SH-SY5Y (cell line): ENCODE results near the gene AFTPH.
A peak's percentile ranks its signal among the peaks of the same experiment; 100 is the strongest.

Experiments
- GATA2 ChIP-seq: IDR thresholded peaks from 2 replicates; pipeline ENCODE4 v1.6.1; 2011; ENCODE audit warnings: mild to moderate bottlenecking, low read depth, low read length
- GATA3 ChIP-seq: IDR thresholded peaks from 2 replicates; pipeline ENCODE4 v1.6.1; 2011; ENCODE audit warnings: low read depth, mild to moderate bottlenecking, low read length, moderate library complexity

AFTPH gene

DNA sequence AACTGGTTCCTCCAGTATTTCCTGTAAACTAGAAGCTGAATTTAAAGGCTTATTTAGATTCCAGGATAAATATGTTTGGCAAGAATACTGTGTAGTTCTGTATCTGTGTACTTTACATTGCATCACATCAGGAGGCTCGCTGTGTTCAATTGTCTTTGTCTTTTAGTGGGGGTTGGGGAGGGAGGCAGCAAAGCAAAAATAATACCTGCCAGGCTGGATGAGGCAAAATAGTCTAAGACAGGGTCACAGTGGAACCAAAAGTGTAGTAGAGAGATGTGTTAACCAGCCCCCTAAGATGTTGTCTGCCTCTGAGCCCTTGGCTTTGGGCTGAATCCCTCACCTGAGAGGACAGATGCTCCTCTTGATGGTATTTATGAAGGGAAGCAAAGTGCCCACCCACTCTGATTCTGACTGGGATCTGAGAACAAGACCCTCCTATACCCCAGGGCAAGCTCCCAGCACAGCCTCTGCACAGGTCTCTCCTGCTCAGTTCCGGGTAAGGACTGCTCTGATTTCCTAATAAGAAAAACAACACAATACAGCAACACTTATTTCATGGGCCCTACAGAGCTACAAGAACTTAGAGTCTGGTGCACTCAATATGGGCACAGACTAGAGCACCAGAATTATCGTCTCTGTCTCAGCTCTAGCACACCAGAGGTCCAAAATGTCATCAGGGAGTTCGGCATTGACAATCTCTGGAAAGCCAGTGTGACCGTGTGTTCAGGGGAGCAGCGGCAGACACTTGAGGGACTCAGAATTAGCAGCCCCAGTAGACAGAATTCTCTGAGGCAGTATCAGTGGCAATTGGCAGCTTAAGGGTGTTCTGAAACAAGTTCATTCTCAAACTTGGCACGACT, 7.2 kb upstream of the AFTPH start:
- TF ChIP-seq GATA2 (no peak), GATA3 (no peak)

DNA sequence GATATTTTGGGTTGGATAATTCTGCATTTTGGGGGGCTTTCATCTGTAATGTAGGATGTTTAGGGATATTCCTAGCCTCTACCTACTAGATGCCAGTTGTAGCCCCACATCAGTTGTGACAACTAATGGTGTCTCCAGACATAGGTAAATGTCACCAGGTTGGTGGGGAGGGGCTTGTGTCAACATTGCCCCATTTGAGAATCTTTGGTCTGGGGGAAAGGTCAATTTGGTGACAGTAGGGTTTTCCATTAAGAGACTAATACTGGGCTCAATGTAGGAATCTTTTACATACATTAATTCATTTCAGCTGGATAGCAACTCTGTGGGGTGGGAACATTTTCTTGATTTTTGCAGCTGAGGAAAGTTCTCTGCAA, 6.6 kb upstream of the AFTPH start:
- TF ChIP-seq GATA3 (no peak), GATA2 (no peak)

DNA sequence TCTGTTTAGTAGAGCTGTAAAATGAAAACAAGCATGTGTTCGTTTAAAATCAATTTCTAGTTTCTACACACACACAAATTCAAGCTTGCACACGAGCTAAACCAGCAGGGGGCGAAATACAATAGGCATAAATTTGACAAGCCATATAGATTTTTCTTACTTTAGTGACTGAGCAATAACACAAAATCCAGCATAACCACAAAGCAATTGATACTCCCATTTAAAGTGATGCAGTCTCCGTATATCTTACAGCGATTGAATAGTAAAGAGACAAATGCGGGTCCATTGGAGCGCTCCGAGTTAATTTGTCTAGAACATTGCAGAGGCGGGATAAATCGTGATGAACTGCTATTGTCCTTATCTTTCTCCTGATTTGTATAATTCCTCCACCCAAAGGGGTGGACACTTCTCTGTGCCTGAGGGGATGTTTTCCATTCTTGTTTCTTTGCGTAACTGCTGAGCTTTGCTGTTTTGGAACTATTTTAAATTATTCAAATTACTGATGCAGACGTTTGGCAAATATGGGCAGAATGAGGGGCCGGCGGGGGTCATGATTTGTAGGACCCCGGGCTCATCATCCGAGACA, 1.2 kb upstream of the AFTPH start:
- no peak for TF ChIP-seq GATA3
- TF ChIP-seq GATA2, result peak; percentile 67; the same call in 1 of the 2 replicates

GRCh38 chr2:64524604-64525316, 632 bp downstream of the AFTPH start:
- no peak for TF ChIP-seq GATA3
- no peak for TF ChIP-seq GATA2

DNA sequence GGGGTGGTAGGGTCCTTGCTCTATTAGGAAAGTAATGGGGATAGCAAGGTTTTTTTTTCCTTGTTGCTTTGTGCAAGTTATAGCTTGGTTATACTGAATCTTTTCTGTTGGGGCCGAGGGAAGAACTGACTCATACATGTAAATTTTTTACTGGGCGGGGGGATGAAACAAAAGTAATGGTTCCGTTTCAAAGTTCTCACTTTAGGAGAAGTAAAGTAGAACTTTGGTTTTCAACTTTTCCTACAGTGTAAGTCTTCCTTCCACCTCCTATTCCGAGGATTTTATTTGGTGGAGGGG, 1.1 kb downstream of the AFTPH start:
- no peak for TF ChIP-seq GATA2
- no peak for TF ChIP-seq GATA3

GRCh38 chr2:64526034-64526433, 1.9 kb downstream of the AFTPH start:
- TF ChIP-seq GATA2 (no peak), GATA3 (no peak)

- no peak for TF ChIP-seq GATA2
- no peak for TF ChIP-seq GATA3
Measured at GRCh38 chr2:64532030-64532429, 7.9 kb downstream of the AFTPH start.

DNA sequence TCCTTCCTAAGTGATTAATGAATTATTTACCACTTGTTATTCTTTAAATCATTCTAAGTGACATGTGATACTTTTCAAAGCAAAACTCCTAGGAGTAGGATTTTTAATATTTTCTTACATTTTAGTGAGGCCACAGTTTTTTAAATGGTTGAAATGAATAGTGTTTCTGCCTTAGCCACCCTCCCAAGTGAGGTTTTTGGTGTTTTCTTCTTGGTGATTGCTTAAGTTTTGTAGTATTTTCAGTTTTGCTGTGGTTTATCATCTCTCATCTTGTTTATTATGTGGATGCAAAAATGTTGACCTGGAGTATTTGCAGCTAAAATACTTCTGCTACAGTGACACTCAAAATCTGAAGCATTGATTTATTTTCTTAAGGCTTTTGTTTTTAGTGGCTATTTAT, 9.8 kb downstream of the AFTPH start:
- TF ChIP-seq GATA3, result no peak
- TF ChIP-seq GATA2, result no peak

DNA sequence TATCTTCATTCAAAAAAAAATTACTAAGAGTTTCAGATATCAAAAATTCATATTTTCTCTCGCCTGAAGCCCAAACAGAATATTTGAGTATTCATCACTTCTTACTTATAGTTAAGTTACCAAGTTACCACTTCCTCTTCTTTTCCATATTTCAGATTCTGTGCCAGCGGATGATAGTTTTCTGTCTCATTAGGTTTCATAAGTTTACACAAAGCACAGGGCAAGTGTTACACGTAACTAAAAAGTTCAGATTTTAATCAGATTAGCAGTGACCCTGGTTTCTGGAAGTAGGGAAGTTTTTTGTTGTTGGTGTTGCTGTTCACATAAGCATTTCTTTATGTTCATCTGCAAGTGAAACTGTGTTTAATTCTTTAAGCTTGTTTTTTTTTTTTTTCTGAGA, 10.2 kb downstream of the AFTPH start:
- no peak for TF ChIP-seq GATA3
- TF ChIP-seq GATA2, result no peak

- TF ChIP-seq GATA3 (no peak), GATA2 (no peak)
Measured at GRCh38 chr2:64535024-64535423, 10.9 kb downstream of the AFTPH start.

GRCh38 chr2:64537991-64538390, 13.9 kb downstream of the AFTPH start:
- TF ChIP-seq GATA3 (no peak), GATA2 (no peak)

GRCh38 chr2:64538764-64539433, 14.8 kb downstream of the AFTPH start:
- TF ChIP-seq GATA3, result no peak
- TF ChIP-seq GATA2, result no peak

GRCh38 chr2:64540615-64541014, 16.5 kb downstream of the AFTPH start:
- TF ChIP-seq GATA2, result no peak
- TF ChIP-seq GATA3, result no peak

- no peak for TF ChIP-seq GATA3
- no peak for TF ChIP-seq GATA2
Measured at GRCh38 chr2:64541547-64541946, 17.4 kb downstream of the AFTPH start.
